ENCODE results near the gene EYS. TPM values are rescaled to one million over a fixed set of nuclear protein-coding genes. Genes with fewer than 3 reads are reported as not detected.

EYS gene
- total and polyA plus RNA-seq, 4 donors = 0.08 to 0.63 (median 0.36) TPM

GRCh38 chr6:64714073-64714472 is 993.0 kb downstream of the EYS start:
- WGBS = 57% methylated on average over 2 of the region's 2 CpGs
- H3K27me3 ChIP-seq (ENCODE audit: control insufficient read depth in 4 of 4, insufficient read depth in 4 of 4, low read length in 3 of 4) = no peaks in the 10 kb centered on the region
- TF ChIP-seq HNF4G (IDR thresholded peaks at IDR 0.05) = no peak

GRCh38 chr6:64713175-64713574 is 993.9 kb downstream of the EYS start:
- no peak for TF ChIP-seq GABPA (IDR thresholded peaks at IDR 0.05 in 1 of 2, conservative IDR thresholded peaks at IDR 0.05 in 1 of 2)
- TF ChIP-seq JUND (IDR thresholded peaks at IDR 0.05) = no peak
- no peak for TF ChIP-seq EGR1 (IDR thresholded peaks at IDR 0.05; ENCODE audit: low read depth in 2 of 2)
- TF ChIP-seq NR2F2 (IDR thresholded peaks at IDR 0.05) = no peak
- no peak for TF ChIP-seq YY1 (IDR thresholded peaks at IDR 0.05)
- no peak for TF ChIP-seq REST (IDR thresholded peaks at IDR 0.05)
- TF ChIP-seq SP1 (IDR thresholded peaks at IDR 0.05) = no peak
- no peak for TF ChIP-seq HNF4A (conservative IDR thresholded peaks at IDR 0.05)
- no peak for TF ChIP-seq FOXA1 (IDR thresholded peaks at IDR 0.05)
- no peak for TF ChIP-seq RAD21 (IDR thresholded peaks at IDR 0.05)
- no peak for TF ChIP-seq TAF1 (conservative IDR thresholded peaks at IDR 0.05)
- no peak for TF ChIP-seq CTCF (IDR thresholded peaks at IDR 0.05; ENCODE audit: low read depth, low read length, missing input control)
- TF ChIP-seq FOXA2 (IDR thresholded peaks at IDR 0.05) = no peak
- no peak overlapping the region for H3K9ac ChIP-seq (ENCODE audit: low read depth in 1 of 2, low read length in 2 of 2)
- H3K27me3 ChIP-seq (ENCODE audit: control insufficient read depth in 4 of 4, insufficient read depth in 4 of 4, low read length in 3 of 4) = no peaks in the 10 kb centered on the region
- H3K4me3 ChIP-seq (ENCODE audit: low read depth in 1 of 3, low read length in 3 of 3) = no peak overlapping the region
- 66% methylated on average over 1 of the region's 1 CpG for WGBS
- no peak overlapping the region for H3K27ac ChIP-seq (ENCODE audit: low read depth in 1 of 2, low read length in 2 of 2)
- H3K4me1 ChIP-seq (ENCODE audit: control insufficient read depth in 4 of 4, insufficient read depth in 4 of 4, low read length in 3 of 4) = no peaks in the 10 kb centered on the region
- no peaks in the 10 kb centered on the region for H3K36me3 ChIP-seq (ENCODE audit: control insufficient read depth in 4 of 4, insufficient read depth in 3 of 4, low read depth in 1 of 4, low read length in 3 of 4)
- no peak for DNase-seq (ENCODE audit: low spot score)
- H3K9me3 ChIP-seq (ENCODE audit: control insufficient read depth in 4 of 4, low read length in 3 of 4) = no peaks in the 10 kb centered on the region

More at GRCh38 chr6:64714073-64714472, 993.0 kb downstream of the EYS start:
- no peaks in the 10 kb centered on the region for H3K9me3 ChIP-seq (ENCODE audit: control insufficient read depth in 4 of 4, low read length in 3 of 4)
- no peak for DNase-seq (ENCODE audit: low spot score)
- H3K4me3 ChIP-seq (ENCODE audit: low read depth in 1 of 3, low read length in 3 of 3) = no peak overlapping the region
- no peak overlapping the region for H3K27ac ChIP-seq (ENCODE audit: low read depth in 1 of 2, low read length in 2 of 2)
- H3K4me1 ChIP-seq (ENCODE audit: control insufficient read depth in 4 of 4, insufficient read depth in 4 of 4, low read length in 3 of 4) = no peaks in the 10 kb centered on the region
- H3K36me3 ChIP-seq (ENCODE audit: control insufficient read depth in 4 of 4, insufficient read depth in 3 of 4, low read depth in 1 of 4, low read length in 3 of 4) = no peaks in the 10 kb centered on the region
- H3K9ac ChIP-seq (ENCODE audit: low read depth in 1 of 2, low read length in 2 of 2) = no peak overlapping the region

GRCh38 chr6:64712606-64713005 is 994.4 kb downstream of the EYS start:
- no peak overlapping the region for H3K27ac ChIP-seq (ENCODE audit: low read depth in 1 of 2, low read length in 2 of 2)
- H3K9ac ChIP-seq (ENCODE audit: low read depth in 1 of 2, low read length in 2 of 2) = no peak overlapping the region
- H3K27me3 ChIP-seq (ENCODE audit: control insufficient read depth in 4 of 4, insufficient read depth in 4 of 4, low read length in 3 of 4) = no peaks in the 10 kb centered on the region
- DNase-seq (ENCODE audit: low spot score) = no peak
- no peaks in the 10 kb centered on the region for H3K9me3 ChIP-seq (ENCODE audit: control insufficient read depth in 4 of 4, low read length in 3 of 4)
- TF ChIP-seq REST (IDR thresholded peaks at IDR 0.05) (no peak), ATF3 (IDR thresholded peaks at IDR 0.05) (no peak), NR2F2 (IDR thresholded peaks at IDR 0.05) (no peak), HNF4G (IDR thresholded peaks at IDR 0.05) (no peak), HNF4A (conservative IDR thresholded peaks at IDR 0.05) (no peak), ZBTB33 (IDR thresholded peaks at IDR 0.05) (no peak), FOXA2 (IDR thresholded peaks at IDR 0.05) (no peak)
- no peak overlapping the region for H3K4me3 ChIP-seq (ENCODE audit: low read depth in 1 of 3, low read length in 3 of 3)
- WGBS = 46% methylated on average over 2 of the region's 2 CpGs
- H3K4me1 ChIP-seq (ENCODE audit: control insufficient read depth in 4 of 4, insufficient read depth in 4 of 4, low read length in 3 of 4) = no peaks in the 10 kb centered on the region
- no peaks in the 10 kb centered on the region for H3K36me3 ChIP-seq (ENCODE audit: control insufficient read depth in 4 of 4, insufficient read depth in 3 of 4, low read depth in 1 of 4, low read length in 3 of 4)
